HG03066 (cell line): ENCODE results near the gene EIF5B.

Experiments
- ATAC-seq: cut with Tn5 transposase; IDR thresholded peaks from one replicate; pipeline ENCODE4 v1.9.1; 2021; ENCODE audit warnings: low read depth; ENCODE audit not compliant: unreplicated experiment

EIF5B gene

GRCh38 chr2:99448556-99448955 is 111.4 kb downstream of the EIF5B start:
- ATAC-seq: no peak

- no peak for ATAC-seq
Observed at GRCh38 chr2:99450199-99450598, 113.0 kb downstream of the EIF5B start.
